ENCODE measurements around the gene HSD17B2.

DNA sequence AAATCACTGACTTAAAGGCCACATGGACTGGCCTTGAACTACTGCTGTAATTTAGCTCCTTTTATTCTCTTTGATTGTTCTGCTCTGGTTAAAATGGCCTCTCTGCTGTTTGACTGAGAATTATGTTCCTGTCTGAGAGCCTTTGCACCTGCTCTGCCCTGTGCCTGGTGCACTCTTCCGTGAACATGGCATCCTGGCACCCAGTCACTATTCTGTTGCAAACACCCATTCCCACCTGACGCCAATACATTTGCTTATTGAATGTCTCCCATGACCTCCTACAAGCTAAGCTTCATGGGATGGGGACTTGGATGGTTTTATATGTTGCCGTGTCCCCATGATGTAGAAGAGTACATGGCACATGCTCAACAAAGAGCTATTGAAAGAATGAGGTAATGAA lies 20.1 kb downstream of the HSD17B2 start:
- TF ChIP-seq POLR2A (IDR thresholded peaks at IDR 0.05; ENCODE audit: borderline replicate concordance, extremely low read depth, insufficient read depth, insufficient read length) (no peak), EZH2 (IDR thresholded peaks at IDR 0.05) (no peak), SP1 (IDR thresholded peaks at IDR 0.05; ENCODE audit: low read depth) (no peak)
- TF ChIP-seq, protein P1, sequence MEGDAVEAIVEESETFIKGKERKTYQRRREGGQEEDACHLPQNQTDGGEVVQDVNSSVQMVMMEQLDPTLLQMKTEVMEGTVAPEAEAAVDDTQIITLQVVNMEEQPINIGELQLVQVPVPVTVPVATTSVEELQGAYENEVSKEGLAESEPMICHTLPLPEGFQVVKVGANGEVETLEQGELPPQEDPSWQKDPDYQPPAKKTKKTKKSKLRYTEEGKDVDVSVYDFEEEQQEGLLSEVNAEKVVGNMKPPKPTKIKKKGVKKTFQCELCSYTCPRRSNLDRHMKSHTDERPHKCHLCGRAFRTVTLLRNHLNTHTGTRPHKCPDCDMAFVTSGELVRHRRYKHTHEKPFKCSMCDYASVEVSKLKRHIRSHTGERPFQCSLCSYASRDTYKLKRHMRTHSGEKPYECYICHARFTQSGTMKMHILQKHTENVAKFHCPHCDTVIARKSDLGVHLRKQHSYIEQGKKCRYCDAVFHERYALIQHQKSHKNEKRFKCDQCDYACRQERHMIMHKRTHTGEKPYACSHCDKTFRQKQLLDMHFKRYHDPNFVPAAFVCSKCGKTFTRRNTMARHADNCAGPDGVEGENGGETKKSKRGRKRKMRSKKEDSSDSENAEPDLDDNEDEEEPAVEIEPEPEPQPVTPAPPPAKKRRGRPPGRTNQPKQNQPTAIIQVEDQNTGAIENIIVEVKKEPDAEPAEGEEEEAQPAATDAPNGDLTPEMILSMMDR (IDR thresholded peaks at IDR 0.05 in 2 of 3, conservative IDR thresholded peaks at IDR 0.05 in 1 of 3; ENCODE audit: borderline replicate concordance in 1 of 3, insufficient read depth in 1 of 3, low read depth in 2 of 3, low read length in 2 of 3), result no peak
